ENCODE results near the gene ANO2. TPM values are rescaled to one million over a fixed set of nuclear protein-coding genes. Genes with fewer than 3 reads are reported as not detected.

The ANO2 gene
- total and polyA plus RNA-seq, 2 experiments from 2014 or later, result 2.3 to 4.6 TPM

- 0 out of 3 replicates have a peak, but pooled peaks cover 1% of the 10 kb centered on the region for H3K9me3 Mint-ChIP-seq
- Histone ChIP-seq H3K36me3 (ENCODE audit: insufficient read depth) (no peaks in the 10 kb centered on the region), H3K9me2 (ENCODE audit: insufficient read depth) (no peaks in the 10 kb centered on the region), H3K27me3 (ENCODE audit: insufficient read depth) (no peaks in the 10 kb centered on the region), H4K20me1 (replicated peaks; ENCODE audit: insufficient read depth) (no peaks in the 10 kb centered on the region), H3K79me2 (replicated peaks; ENCODE audit: insufficient read depth) (no peaks in the 10 kb centered on the region), H3K4me1 (ENCODE audit: insufficient read depth) (peaks cover 9% of the 10 kb centered on the region), H3K4me2 (no peak overlapping the region), H3K27ac (ENCODE audit: low read depth) (no peak overlapping the region), H3F3A (replicated peaks; ENCODE audit: low read depth) (no peaks in the 10 kb centered on the region), H2AFZ (no peak overlapping the region), H3K4me3 (no peak overlapping the region)
- H3K4me1 Mint-ChIP-seq, result peaks cover 17% of the 10 kb centered on the region
- H3K4me3 Mint-ChIP-seq, result no peak overlapping the region
- H3K27ac Mint-ChIP-seq, result no peak overlapping the region
- no peaks in the 10 kb centered on the region for H3K27me3 Mint-ChIP-seq (ENCODE audit: insufficient read depth, low read depth, poor library complexity)
- DNase-seq (ENCODE audit: low spot score) (no peak), ATAC-seq (no peak)
- peaks cover 1% of the 10 kb centered on the region; the same call in 1 of the 3 replicates for H3K36me3 Mint-ChIP-seq (ENCODE audit: low read depth)
- TF ChIP-seq ETS1 (IDR thresholded peaks at IDR 0.05), result no peak
Measured at GRCh38 chr12:5561057-5561456, 384.0 kb downstream of the ANO2 start.

GRCh38 chr12:5560265-5560664 lies 384.8 kb downstream of the ANO2 start:
- ATAC-seq (no peak), DNase-seq (ENCODE audit: low spot score) (no peak)
- peak overlapping the region; percentile 7; the same call in 1 of the 2 replicates for H3K27ac Mint-ChIP-seq
- Histone ChIP-seq H3F3A (replicated peaks; ENCODE audit: low read depth) (no peaks in the 10 kb centered on the region), H3K36me3 (ENCODE audit: insufficient read depth) (no peaks in the 10 kb centered on the region), H3K79me2 (replicated peaks; ENCODE audit: insufficient read depth) (no peaks in the 10 kb centered on the region), H3K27me3 (ENCODE audit: insufficient read depth) (no peaks in the 10 kb centered on the region), H4K20me1 (replicated peaks; ENCODE audit: insufficient read depth) (no peaks in the 10 kb centered on the region), H3K27ac (ENCODE audit: low read depth) (no peak overlapping the region), H3K4me3 (no peak overlapping the region), H3K4me2 (no peak overlapping the region), H2AFZ (no peak overlapping the region), H3K4me1 (ENCODE audit: insufficient read depth) (peaks cover 9% of the 10 kb centered on the region), H3K9me2 (ENCODE audit: insufficient read depth) (no peaks in the 10 kb centered on the region)
- H3K27me3 Mint-ChIP-seq (ENCODE audit: insufficient read depth, low read depth, poor library complexity), result no peaks in the 10 kb centered on the region
- 0 out of 3 replicates have a peak, but pooled peaks cover 2% of the 10 kb centered on the region for H3K9me3 Mint-ChIP-seq
- H3K36me3 Mint-ChIP-seq (ENCODE audit: low read depth), result peaks cover 2% of the 10 kb centered on the region; the same call in 1 of the 3 replicates
- no peak overlapping the region for H3K4me3 Mint-ChIP-seq
- H3K4me1 Mint-ChIP-seq, result peaks cover 17% of the 10 kb centered on the region
- TF ChIP-seq REST (IDR thresholded peaks at IDR 0.05; ENCODE audit: unreplicated experiment) (no peak), JUNB (IDR thresholded peaks at IDR 0.05; ENCODE audit: unreplicated experiment) (no peak), ZNF462 (CRISPR knock-in tag; IDR thresholded peaks at IDR 0.05) (no peak), STAT1 (IDR thresholded peaks at IDR 0.05; ENCODE audit: unreplicated experiment) (no peak), ZNF331 (CRISPR knock-in tag; IDR thresholded peaks at IDR 0.05; ENCODE audit: low read depth) (no peak), NANOG (IDR thresholded peaks at IDR 0.05; ENCODE audit: borderline replicate concordance) (no peak), CTCF (conservative IDR thresholded peaks at IDR 0.05; ENCODE audit: low read depth in 2 of 2) (no peak), EZH2 (IDR thresholded peaks at IDR 0.05; ENCODE audit: low read depth, unreplicated experiment) (no peak)

Measured in GM23338 (cell line).